ENCODE measurements around the gene CRYAA. TPM values are rescaled to one million over a fixed set of nuclear protein-coding genes. Genes with fewer than 3 reads are reported as not detected.
"Not testable (repeated sequence)": the region's sequence is repeated elsewhere in the genome, so short reads cannot be mapped to it uniquely, and the experiment has no call there.

The CRYAA gene
- total and polyA plus RNA-seq, 2 donors (not counting 3 experiments of a cell fraction or from before 2014, with no cell fraction given): not detected

DNA sequence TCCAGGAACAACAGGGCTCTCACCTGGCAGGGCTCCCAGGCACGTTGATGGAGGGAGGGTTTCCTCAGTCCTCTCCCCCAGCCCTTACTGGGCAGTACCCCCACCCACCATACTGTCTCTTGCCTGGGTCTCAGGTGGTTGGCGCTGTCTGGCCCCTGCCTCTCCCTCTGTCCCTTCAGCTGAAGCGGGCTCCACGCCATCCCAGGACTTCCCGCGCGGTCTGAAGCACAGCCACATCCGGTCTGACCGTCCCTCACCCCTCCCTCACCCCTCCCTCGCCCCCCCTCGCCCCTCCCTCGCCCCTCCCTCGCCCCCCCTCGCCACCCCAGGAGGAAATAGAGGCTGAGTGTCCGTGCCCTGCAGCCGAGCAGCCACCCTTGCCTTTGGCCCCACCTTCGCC, 27.4 kb upstream of the CRYAA start:
- FAIRE-seq; H3K4me3 ChIP-seq (replicated peaks in 1 of 3; ENCODE audit: insufficient read depth in 1 of 3, low read depth in 1 of 3, low read length in 3 of 3); H3K27ac ChIP-seq (ENCODE audit: insufficient read depth, low read depth, low read length); CTCF ChIA-PET; H3K36me3 ChIP-seq (ENCODE audit: control insufficient read depth in 2 of 2, extremely low read depth in 1 of 2, insufficient read depth in 2 of 2, low read length in 2 of 2); H3K9ac ChIP-seq (replicated peaks; ENCODE audit: extremely low read depth, insufficient read depth, low read length); H3K79me2 ChIP-seq (ENCODE audit: control insufficient read depth, insufficient read depth, low read length); H4K20me1 ChIP-seq (replicated peaks; ENCODE audit: control insufficient read depth, extremely low read depth, insufficient read depth, low read length); H3K9me1 ChIP-seq (replicated peaks; ENCODE audit: control insufficient read depth, extremely low read depth, insufficient read depth, low read length); BruUV-seq (replicated peaks); dilution Hi-C loops (cut with MboI; ENCODE audit: extremely low pct_ligation_motif_present, low sequenced_read_pairs); intact Hi-C loops (cut with micrococcal nuclease); H3K4me2 ChIP-seq (ENCODE audit: insufficient read depth, low read length); H3K9me3 ChIP-seq (replicated peaks; ENCODE audit: control insufficient read depth, insufficient read depth, low read length); DNase-seq (ENCODE audit: low read depth, low spot score); H2AFZ ChIP-seq (ENCODE audit: low read depth, low read length); POLR2A ChIA-PET; H3K27me3 ChIP-seq (ENCODE audit: control insufficient read depth in 2 of 2, insufficient read depth in 2 of 2, low read length in 2 of 2); H3K4me1 ChIP-seq (ENCODE audit: control insufficient read depth, extremely low read depth, insufficient read depth, low read length): not testable (repeated sequence)

DNA sequence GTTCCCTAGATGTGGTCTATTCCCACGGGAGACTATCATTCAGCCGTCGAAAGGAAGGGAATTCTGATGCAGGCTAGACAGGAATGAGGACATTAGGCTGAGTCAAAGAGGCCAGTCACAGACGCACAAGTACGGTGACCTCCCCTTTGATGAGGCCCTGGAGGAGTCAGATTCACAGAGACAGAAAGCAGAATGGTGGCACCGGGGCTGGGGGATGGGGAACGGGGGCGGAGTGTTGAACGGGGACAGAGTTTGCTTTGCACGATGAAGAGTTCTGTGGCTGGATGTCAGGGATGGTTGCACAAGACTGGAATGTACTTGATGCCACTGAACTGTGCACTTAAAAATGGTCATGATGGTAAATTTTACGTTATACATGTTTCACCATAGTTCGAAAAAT, 22.2 kb upstream of the CRYAA start:
- H2AFZ ChIP-seq (ENCODE audit: low read depth, low read length); POLR2A ChIA-PET; H4K20me1 ChIP-seq (replicated peaks; ENCODE audit: control insufficient read depth, extremely low read depth, insufficient read depth, low read length); H3K9ac ChIP-seq (replicated peaks; ENCODE audit: extremely low read depth, insufficient read depth, low read length); H3K4me3 ChIP-seq (replicated peaks in 1 of 3; ENCODE audit: insufficient read depth in 1 of 3, low read depth in 1 of 3, low read length in 3 of 3); H3K27me3 ChIP-seq (ENCODE audit: control insufficient read depth in 2 of 2, insufficient read depth in 2 of 2, low read length in 2 of 2); FAIRE-seq; H3K4me1 ChIP-seq (ENCODE audit: control insufficient read depth, extremely low read depth, insufficient read depth, low read length); CTCF ChIA-PET; intact Hi-C loops (cut with micrococcal nuclease); BruUV-seq (replicated peaks); H3K36me3 ChIP-seq (ENCODE audit: control insufficient read depth in 2 of 2, extremely low read depth in 1 of 2, insufficient read depth in 2 of 2, low read length in 2 of 2); H3K9me3 ChIP-seq (replicated peaks; ENCODE audit: control insufficient read depth, insufficient read depth, low read length); DNase-seq (ENCODE audit: low read depth, low spot score); H3K9me1 ChIP-seq (replicated peaks; ENCODE audit: control insufficient read depth, extremely low read depth, insufficient read depth, low read length); H3K27ac ChIP-seq (ENCODE audit: insufficient read depth, low read depth, low read length); H3K4me2 ChIP-seq (ENCODE audit: insufficient read depth, low read length); H3K79me2 ChIP-seq (ENCODE audit: control insufficient read depth, insufficient read depth, low read length); dilution Hi-C loops (cut with MboI; ENCODE audit: extremely low pct_ligation_motif_present, low sequenced_read_pairs): not testable (repeated sequence)

DNA sequence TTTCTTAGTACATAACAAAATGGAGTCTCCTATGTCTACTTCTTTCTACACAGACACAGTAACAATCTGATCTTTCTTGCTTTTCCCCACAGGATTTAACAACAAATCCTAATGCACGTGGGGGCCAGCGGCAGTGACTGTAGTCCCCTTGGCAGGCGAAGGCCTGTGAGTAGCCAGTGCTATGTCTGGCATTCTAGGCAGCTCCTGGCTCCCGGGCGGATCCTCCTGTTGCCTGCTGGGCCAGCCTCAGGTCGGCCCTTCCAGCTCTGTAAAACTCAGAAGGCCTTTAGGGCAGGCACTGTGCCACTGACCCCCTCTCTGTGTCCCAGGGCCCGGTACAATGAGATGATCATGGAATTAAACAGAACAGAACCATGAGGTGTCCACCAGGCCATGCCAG, 20.8 kb upstream of the CRYAA start:
- H3K79me2 ChIP-seq (ENCODE audit: control insufficient read depth, insufficient read depth, low read length); H3K4me1 ChIP-seq (ENCODE audit: control insufficient read depth, extremely low read depth, insufficient read depth, low read length); intact Hi-C loops (cut with micrococcal nuclease); H3K36me3 ChIP-seq (ENCODE audit: control insufficient read depth in 2 of 2, extremely low read depth in 1 of 2, insufficient read depth in 2 of 2, low read length in 2 of 2); H3K9me1 ChIP-seq (replicated peaks; ENCODE audit: control insufficient read depth, extremely low read depth, insufficient read depth, low read length); FAIRE-seq; H2AFZ ChIP-seq (ENCODE audit: low read depth, low read length); DNase-seq (ENCODE audit: low read depth, low spot score); H3K9me3 ChIP-seq (replicated peaks; ENCODE audit: control insufficient read depth, insufficient read depth, low read length); H3K9ac ChIP-seq (replicated peaks; ENCODE audit: extremely low read depth, insufficient read depth, low read length); POLR2A ChIA-PET; H3K4me2 ChIP-seq (ENCODE audit: insufficient read depth, low read length); dilution Hi-C loops (cut with MboI; ENCODE audit: extremely low pct_ligation_motif_present, low sequenced_read_pairs); BruUV-seq (replicated peaks); H3K4me3 ChIP-seq (replicated peaks in 1 of 3; ENCODE audit: insufficient read depth in 1 of 3, low read depth in 1 of 3, low read length in 3 of 3); H4K20me1 ChIP-seq (replicated peaks; ENCODE audit: control insufficient read depth, extremely low read depth, insufficient read depth, low read length); H3K27ac ChIP-seq (ENCODE audit: insufficient read depth, low read depth, low read length); CTCF ChIA-PET; H3K27me3 ChIP-seq (ENCODE audit: control insufficient read depth in 2 of 2, insufficient read depth in 2 of 2, low read length in 2 of 2): not testable (repeated sequence)

DNA sequence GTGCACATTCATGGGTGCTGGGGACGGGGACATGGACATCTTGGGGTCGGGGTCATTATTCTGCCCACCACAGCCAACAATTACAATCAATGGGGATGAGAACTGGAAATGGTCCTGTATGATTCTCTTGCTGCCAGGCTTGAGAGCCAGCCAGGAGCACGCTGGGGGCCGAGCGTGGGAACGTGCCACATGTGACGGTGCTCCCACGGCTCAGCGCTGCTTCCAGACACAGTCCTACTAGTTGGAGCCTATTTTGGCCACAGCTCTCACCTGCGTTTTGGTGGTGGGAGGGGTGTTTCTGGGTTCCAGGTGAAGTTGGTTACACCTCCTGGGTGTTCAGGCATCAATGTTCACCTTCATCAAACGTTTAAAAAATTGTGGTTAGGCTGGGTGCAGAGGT, 19.5 kb upstream of the CRYAA start:
- H3K27me3 ChIP-seq (ENCODE audit: control insufficient read depth in 2 of 2, insufficient read depth in 2 of 2, low read length in 2 of 2); H3K36me3 ChIP-seq (ENCODE audit: control insufficient read depth in 2 of 2, extremely low read depth in 1 of 2, insufficient read depth in 2 of 2, low read length in 2 of 2); CTCF ChIA-PET; H3K4me2 ChIP-seq (ENCODE audit: insufficient read depth, low read length); H3K9me1 ChIP-seq (replicated peaks; ENCODE audit: control insufficient read depth, extremely low read depth, insufficient read depth, low read length); dilution Hi-C loops (cut with MboI; ENCODE audit: extremely low pct_ligation_motif_present, low sequenced_read_pairs); H3K9ac ChIP-seq (replicated peaks; ENCODE audit: extremely low read depth, insufficient read depth, low read length); H4K20me1 ChIP-seq (replicated peaks; ENCODE audit: control insufficient read depth, extremely low read depth, insufficient read depth, low read length); H3K4me1 ChIP-seq (ENCODE audit: control insufficient read depth, extremely low read depth, insufficient read depth, low read length); H3K4me3 ChIP-seq (replicated peaks in 1 of 3; ENCODE audit: insufficient read depth in 1 of 3, low read depth in 1 of 3, low read length in 3 of 3); H3K79me2 ChIP-seq (ENCODE audit: control insufficient read depth, insufficient read depth, low read length); H3K27ac ChIP-seq (ENCODE audit: insufficient read depth, low read depth, low read length); H2AFZ ChIP-seq (ENCODE audit: low read depth, low read length); H3K9me3 ChIP-seq (replicated peaks; ENCODE audit: control insufficient read depth, insufficient read depth, low read length); BruUV-seq (replicated peaks); DNase-seq (ENCODE audit: low read depth, low spot score); POLR2A ChIA-PET; intact Hi-C loops (cut with micrococcal nuclease); FAIRE-seq: not testable (repeated sequence)

All from endothelial cell of umbilical vein (primary cell).